Measurements from ENCODE around the gene AFM.

AFM gene

DNA sequence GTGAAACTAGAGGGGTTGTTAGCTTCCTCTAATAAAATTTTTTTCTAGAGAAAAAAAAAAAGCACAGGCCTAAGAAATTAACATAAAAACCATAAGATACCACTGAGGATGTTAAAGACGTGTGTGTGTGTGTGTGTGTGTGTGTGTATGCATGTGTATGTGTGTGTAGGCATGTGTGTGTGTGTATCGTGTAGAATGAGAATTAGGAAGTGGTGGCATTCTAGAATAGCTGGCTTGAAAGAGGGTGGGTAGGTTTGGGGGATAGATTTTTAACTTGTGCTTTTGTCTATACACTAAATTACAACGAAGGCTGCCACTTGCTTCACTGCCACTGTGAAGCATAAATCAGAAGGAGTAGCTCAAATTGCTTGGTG lies 22.5 kb upstream of the AFM start:
- TF ChIP-seq, protein P1, sequence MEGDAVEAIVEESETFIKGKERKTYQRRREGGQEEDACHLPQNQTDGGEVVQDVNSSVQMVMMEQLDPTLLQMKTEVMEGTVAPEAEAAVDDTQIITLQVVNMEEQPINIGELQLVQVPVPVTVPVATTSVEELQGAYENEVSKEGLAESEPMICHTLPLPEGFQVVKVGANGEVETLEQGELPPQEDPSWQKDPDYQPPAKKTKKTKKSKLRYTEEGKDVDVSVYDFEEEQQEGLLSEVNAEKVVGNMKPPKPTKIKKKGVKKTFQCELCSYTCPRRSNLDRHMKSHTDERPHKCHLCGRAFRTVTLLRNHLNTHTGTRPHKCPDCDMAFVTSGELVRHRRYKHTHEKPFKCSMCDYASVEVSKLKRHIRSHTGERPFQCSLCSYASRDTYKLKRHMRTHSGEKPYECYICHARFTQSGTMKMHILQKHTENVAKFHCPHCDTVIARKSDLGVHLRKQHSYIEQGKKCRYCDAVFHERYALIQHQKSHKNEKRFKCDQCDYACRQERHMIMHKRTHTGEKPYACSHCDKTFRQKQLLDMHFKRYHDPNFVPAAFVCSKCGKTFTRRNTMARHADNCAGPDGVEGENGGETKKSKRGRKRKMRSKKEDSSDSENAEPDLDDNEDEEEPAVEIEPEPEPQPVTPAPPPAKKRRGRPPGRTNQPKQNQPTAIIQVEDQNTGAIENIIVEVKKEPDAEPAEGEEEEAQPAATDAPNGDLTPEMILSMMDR (IDR thresholded peaks at IDR 0.05), result no peak

DNA sequence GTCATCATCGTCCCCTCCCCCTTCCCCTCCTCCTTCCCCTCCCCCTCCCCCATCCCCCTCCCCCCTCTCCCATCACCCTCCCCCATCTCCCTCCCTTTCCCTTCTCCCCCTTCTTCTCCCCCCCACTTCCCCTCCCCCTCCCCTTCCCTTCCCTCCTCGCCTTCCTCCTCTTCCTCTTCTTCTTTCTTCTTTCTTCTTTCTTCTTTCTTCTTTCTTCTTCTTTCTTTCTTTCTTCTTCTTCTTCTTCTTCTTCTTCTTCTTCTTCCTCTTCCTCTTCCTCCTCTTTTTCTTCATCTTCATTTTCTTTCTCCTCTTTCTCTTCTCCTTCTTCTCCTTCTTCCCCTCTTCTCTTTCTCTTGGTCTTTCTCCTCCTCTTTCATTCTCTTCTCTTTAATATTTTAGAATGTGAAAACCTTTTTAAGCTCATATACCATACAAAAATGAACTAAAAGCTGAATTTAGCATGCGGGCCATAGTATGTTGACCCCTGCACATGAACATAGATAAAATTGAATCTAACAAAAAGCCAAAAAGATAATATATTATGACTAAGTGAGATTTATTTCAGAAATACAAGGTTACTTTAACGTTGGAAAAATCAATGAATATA lies 20.5 kb upstream of the AFM start:
- TF ChIP-seq, protein P1 (IDR thresholded peaks at IDR 0.05), result no peak

DNA sequence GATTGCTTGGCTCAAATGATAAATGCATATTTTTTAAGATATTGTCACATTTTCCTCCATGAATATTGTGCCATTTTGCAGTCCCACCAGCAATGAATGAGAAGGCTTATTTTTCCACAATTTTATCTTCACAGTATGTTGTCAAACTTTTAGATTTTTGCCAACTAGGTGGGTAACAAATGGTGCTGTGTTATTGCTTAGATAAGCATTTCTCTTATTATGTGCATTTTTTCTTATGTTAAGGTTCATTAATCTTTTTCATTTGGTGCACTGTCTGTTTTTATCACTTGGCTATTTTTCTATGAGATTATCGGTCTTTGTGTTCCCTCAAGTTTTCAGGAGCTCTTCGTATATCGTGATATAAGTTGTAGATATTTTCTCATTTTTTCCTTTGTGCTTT lies 13.4 kb upstream of the AFM start:
- TF ChIP-seq, protein P1 (IDR thresholded peaks at IDR 0.05), result no peak

DNA sequence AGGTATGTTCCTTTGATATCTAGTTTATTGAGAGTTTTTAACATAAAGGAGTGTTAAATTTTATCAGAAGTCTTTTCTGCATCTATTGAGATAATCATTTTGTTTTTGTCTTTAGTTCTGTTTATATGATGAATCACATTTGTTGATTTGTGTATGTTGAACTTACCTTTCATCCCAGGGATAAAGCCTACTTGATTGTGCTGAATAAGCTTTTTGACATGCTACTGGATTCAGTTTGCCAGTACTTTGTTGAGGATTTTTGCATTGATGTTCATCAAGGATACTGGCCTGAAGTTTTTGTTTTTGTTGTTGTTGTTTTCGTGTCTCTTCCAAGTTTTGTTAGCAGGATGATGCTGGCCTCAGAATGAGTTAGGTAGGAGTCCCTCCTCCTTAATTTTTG lies 10.8 kb upstream of the AFM start:
- TF ChIP-seq, protein P1 (IDR thresholded peaks at IDR 0.05), result no peak

DNA sequence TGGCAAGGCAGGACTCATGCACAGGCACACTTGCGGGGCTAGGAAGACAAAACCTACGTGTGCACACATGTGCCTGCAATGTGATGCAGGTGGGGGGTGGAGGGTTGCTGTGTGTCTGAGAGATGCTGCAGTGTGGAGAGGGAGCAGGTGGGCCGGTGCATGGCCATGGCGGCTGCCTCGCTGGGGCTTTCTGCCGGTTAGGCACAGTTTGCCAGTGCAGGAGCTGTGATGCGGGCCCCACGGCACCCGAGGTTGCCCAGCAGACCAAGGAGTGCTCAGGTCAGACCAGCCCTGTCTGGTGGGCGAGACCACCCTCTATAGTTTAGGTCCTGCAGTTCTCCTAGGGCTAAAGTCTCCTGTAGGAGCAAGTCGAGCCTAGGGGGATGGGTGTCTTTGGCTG lies 4.4 kb upstream of the AFM start:
- TF ChIP-seq, protein P1 (IDR thresholded peaks at IDR 0.05), result no peak

DNA sequence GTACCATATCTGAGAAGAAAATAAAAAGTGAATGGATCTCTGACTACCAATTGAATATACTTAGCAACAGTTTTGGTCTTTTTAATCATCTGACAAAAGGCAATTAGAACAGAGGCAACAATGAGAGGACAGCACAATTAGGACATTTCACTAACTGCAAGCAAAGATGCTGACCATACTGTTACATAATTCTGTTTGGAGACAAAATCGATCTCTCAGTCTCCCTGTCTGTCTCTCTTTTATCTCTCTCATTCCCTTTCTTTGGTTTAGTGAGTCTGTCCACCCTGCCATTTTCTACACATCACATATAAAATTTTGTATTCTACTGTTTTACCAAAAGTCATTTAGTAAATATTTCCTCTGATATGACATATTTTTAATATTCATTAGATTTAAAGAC lies 2.2 kb upstream of the AFM start:
- TF ChIP-seq, protein P1 (IDR thresholded peaks at IDR 0.05), result no peak

DNA sequence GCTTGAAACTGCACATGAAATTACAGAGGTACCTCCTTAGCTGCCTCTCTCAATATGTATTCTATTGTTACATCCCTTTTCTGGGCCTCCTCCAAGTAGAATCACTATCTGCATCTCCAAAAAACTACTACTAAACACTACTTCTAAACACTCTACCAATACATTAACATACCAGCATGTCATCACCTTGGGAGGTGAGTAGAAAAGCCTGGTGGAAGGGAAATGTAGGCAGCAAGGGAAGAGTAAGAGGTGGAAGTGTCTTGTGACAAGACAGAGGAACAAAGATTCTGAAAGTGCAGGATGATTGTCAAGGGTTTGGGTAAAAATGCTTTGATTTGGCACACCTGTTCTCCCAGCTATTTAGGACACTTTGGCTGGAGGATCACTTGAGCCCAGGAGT lies 3.5 kb downstream of the AFM start:
- TF ChIP-seq, protein P1 (IDR thresholded peaks at IDR 0.05), result no peak

DNA sequence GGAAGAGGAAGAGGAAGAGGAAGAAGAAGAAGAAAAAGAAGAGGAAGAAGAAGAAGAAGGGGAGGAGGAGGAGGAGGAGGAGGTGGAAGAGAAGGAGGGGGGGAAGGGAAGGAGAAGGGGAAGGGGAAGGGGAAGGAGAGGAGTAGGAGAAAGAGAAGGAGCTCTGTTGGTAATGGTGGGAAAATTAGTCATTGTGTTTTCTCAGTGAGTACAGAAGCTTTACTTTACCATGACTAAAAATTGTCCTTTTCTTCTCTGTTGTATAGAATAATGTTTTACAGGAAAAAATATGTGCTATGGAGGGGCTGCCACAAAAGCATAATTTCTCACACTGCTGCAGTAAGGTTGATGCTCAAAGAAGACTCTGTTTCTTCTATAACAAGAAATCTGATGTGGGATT lies 4.1 kb downstream of the AFM start:
- TF ChIP-seq, protein P1 (IDR thresholded peaks at IDR 0.05), result no peak
